Stimulated activated CD4-positive, alpha-beta T cell treated with anti-CD3 and anti-CD28 coated beads, TNF-alpha, amount 100 ng/mL, for 24 hours (primary cell): ENCODE measurements around the gene POU3F1.

ENCODE experiments used
- DNase-seq, 3 experiments: peaks; one replicate each; pipeline ENCODE4 v3.0.0-alpha.2; 2020; ENCODE audit warnings: low read depth in 3 of 3

Gene POU3F1

DNA sequence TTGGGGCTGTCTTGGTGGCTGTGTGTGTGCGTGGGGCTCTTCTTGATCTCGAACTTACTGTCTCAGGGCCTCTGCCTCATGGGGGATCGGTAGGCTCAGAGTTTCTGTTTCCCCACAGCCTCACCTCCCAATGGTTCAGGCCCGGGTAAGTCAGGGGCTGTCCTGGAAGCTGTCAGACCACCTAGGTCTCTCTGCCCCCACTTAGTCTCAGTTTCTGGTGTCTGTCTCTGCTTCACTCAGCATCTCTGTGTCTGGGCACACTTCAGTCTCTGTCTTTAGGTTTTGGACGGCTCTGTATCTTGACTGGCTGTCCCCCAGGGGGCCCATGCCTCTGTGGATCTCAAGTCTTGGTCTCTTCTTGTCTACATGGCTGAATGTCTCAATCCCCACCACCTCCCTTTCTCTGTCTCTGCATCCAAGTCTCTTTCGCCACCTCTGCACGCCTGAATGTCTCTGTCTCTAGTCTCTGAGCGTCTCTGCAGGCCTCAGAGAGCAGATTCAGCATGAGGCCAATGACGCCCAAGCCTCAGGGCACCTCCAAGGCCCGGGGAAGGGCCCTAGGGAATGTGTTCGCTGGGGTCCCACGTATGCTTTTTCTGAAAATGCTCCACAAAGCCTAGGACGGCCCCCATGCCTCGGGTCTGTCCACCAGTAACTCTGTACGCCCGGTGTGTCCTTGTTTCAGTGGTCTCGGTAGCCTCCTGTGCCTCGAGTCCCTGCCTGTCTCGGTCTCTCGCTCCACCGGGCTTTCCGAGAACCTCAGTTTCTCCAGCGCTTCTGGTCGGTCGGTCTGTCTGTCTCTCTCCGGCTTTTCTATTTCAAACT, 42.1 kb downstream of the POU3F1 start:
- no peak for DNase-seq

DNA sequence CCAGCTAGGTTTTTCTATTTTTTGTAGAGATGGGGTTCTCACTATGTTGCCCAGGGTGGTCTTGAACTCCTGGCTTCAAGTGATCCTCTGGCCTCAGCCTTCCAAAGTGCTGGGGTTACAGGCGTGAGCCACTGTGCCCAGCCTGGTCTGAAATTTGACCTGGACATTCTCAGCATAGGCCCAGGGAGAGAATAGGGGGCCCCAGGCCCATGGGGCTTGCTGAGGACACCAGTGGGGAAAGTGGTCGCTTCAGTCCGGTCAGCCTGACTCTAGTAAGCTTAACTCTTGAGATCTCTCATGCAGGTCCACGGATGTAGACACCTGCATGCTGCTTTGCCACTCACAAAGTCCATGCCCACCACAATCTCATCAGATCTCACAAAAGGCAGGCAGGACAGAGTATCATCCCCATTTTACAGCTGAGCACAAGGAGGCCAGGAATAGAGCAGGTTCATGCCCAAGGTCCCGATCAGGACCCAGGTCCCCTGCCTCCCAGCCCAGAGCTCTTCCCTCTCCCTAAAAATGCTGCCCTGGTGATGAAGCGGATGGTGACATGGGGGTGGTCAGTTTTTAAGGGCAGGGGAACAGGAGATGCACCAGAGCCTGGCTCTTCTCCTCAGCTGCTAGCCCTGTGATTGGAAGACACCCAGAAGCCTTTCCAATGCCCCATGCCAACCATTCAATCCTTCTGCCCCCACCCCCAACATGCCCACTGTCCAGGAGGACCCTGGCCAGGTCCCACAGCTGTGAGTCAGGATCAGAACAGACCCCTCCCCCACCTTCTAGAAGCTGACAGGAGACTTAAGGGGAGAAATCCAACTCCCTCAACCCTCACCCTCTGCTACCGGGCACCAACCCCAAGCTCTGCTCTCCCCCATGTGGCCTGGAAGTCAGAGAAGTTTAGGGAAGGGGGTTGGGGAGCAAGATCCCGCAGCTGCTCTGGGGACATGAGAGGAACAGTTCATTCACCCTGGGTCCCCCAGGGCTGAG, 43.0 kb downstream of the POU3F1 start:
- no peak for DNase-seq

DNA sequence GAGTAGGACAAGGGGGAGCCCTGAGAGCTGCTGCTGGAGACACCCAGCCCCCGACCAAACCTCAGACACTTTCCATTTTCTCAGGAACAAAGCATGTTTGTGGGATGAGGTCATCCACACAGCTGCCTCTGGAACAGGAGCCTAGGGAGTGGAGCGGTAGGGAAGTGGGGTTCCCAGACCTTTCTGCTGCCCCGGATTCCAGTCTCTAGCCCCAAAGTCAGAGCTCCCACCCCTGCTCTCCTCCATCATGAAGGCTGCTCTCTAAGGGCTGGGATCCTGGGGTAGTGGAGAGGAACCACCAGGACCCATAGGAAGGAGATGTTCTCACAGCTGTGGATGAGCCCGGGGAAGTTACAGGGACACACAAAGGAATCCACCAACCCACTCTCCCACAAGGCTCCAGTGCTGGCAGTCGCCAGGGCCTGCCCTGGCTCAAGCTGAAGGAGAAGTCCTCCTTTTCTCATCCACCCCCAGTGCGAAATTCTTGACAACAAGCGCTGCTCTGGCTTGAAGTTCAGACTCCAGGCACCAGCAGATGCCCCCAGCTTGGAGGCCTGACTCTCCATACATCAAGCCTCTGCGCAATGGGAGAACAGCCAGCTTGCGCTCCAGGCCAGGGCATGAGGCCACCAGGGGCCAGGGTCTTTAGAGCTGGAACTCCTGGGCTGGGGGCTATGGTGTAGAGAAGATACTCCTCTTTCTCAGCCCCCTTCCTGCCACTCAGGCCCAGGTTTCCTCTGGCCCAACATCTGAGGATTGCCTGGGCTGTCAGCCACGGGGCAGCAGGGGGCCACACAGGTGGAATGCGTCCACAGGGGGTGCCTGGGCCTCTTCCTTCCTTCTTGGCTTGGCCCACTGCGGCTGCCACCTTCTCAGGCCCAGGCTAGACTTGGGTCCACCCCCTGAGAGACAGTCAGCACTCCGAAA, 45.8 kb downstream of the POU3F1 start:
- no peak for DNase-seq

DNA sequence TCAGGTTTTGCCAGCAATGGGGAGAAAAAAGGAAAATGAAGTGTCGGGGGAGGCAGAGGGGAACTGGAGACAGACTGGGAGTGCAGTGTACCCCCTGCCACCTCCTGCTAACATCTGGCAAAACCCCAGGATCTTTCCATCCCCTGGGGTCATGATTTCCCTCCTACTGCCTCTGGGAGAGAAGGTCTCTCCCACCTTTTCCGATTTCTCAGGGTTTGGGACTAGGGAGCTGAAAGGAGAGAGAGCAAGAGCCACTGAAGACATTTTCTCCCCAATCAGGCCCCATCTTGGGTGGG, 46.4 kb downstream of the POU3F1 start:
- no peak for DNase-seq

DNA sequence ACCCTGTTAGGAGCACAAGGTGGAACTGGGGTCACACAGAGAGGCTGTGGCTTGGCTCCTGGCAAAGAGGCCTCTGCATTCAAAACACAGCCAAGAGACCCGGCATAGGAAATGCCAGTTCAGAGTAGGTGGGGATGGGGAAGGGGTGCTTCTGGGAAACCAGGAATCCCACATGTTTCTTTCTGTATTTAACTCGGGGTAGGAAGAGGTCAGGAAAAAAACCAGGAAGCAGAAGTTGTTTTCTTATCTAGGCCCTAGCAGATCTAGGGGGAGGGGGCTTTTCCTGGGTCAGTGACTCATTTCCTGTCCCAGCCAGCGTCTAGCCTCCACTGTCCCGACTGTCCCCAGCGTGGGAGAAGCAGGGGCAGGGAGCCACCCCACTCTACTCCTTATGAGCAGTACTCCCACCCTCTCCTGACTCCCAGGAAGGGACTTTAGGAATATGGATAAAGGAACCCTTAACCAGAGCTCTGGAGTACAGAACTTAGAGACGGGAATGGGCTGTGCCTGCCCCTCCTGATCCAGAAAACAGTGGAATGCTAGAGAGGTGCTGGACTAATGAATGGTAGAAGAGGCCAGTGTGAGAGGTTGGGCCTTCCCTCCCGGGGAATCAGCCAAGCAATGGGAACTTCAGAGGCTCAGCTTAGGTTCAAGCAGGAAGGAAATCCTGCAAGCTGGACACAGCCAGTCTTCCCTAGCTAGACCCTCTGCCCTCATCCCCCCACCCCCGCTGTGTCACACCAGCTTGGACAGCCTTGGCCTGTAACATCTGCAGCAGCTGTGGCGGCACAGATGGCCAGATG, 47.0 kb downstream of the POU3F1 start:
- no peak for DNase-seq

DNA sequence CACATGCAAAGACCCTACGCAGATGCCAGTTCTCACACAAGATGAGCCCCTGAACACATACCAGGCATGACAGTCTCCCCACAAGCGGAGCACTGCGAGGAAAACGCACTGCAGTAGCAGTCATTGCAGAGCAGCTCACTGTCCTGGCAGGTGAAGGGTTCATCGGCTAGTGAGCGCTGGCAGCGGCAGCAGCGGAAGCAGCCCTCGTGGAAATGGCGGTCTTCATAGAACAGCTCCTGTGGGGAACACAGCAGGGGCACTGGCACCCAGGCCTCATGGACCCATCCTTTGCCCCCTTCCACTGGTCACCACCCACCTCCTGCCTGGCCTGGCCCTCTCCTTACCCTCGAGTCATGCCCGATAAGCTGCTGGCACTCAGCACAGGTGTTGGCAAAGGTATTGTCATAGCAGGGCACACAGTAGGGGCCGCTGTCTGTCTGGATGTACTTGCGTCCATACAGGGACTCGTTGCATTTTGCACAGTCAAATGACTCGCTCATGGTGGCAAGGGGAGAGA, 47.6 kb downstream of the POU3F1 start:
- no peak for DNase-seq

DNA sequence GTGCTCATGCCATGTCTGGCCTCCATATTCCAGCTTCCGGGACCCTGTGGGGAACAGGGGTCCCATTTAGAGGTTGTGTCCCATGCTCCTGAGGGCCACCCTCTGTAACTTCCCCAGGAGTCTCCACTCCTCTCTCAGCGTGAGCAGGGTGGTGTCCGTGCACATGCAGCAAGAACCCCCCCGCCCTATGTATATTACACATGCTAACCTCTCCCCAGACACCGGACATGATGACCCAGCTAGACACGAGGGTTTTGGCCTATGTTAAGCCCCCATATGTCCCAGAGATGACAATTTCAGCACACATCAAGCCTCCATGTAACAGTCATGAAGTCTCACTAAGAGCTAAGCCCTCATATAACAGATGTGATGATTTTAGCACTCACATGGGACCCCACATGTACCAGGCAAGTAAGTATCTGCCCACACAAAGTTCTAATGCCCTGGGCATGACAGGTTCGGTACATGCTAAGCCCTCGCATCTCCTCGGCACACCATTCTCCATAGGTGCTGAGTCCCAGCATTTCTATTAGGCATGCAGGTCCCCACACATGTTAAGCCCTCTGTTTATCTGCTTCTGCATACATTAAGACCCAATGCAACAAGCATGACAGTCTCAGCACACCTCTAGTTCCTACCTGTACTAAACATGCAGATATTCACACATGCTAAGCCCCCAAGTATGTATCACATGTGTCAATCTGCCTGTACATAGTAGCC, 48.3 kb downstream of the POU3F1 start:
- no peak for DNase-seq

- no peak for DNase-seq
Measured at GRCh38 chr1:37997256-37998088, 49.1 kb downstream of the POU3F1 start.

- no peak for DNase-seq
Measured at GRCh38 chr1:37995751-37996345, 50.7 kb downstream of the POU3F1 start.

DNA sequence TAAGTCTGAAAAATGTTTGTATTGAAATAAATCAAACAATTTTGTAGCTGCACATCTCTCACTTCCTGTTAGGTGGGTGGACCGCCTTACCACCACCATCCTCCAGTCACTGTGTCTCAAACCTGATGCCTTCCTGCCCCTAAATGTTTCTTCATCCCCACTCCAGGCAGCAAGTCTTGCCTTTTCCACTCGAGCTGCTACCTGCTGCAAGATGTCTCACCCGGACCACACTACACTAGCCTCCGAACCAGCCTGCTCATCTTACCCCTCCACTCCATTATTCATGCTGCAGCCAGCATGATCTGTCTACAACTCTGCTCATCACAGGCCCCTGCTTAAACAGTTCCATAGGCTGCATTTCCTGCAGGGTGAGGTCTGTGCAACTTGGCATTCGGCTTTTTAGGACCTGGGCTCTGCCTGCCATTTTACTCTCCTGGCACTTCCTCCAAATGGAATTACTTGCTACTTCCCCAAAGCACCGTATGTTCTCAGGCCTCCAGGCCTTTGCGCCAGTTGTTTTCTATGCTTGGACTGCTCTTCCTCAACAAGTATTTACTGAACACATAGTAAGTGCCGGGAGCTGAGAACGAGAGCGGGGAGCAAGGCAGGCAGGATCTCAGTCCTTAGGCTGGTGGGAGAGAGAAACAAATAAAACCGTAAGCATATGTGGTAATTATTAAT, 51.6 kb downstream of the POU3F1 start:
- no peak for DNase-seq
